Astrocyte (in vitro differentiated cells and primary cell): ENCODE measurements around the gene CYBRD1.

ENCODE experiments used
- CTCF ChIP-seq: IDR thresholded peaks from 2 replicates; pipeline ENCODE4 v1.5.1; 2011; ENCODE audit warnings: low read depth, mild to moderate bottlenecking, inconsistent platforms, low read length, moderate library complexity; ENCODE audit not compliant: insufficient read depth
- EZH2 ChIP-seq: IDR thresholded peaks from 2 replicates; pipeline ENCODE4 v1.6.1; 2012; ENCODE audit warnings: mild to moderate bottlenecking, low read length, inconsistent platforms; ENCODE audit not compliant: insufficient read depth

GRCh38 chr2:171541202-171541887 lies 19.1 kb downstream of the CYBRD1 start:
- TF ChIP-seq CTCF (peak; percentile 9), EZH2 (no peak)
